GM18505 (cell line): ENCODE data around the gene CASS4.
A peak's percentile ranks its signal among the peaks of the same experiment; 100 is the strongest.

Source experiments
- ATAC-seq: cut with Tn5 transposase; IDR thresholded peaks from one replicate; pipeline ENCODE4 v1.9.1; 2021; ENCODE audit not compliant: unreplicated experiment
- POLR2A ChIP-seq: IDR thresholded peaks from 4 replicates; pipeline ENCODE4 v1.6.1; 2011; ENCODE audit warnings: borderline replicate concordance; ENCODE audit not compliant: insufficient read depth, insufficient read length; ENCODE audit errors: extremely low read depth

Gene CASS4

GRCh38 chr20:56460459-56460858 lies 48.4 kb downstream of the CASS4 start:
- no peak for ATAC-seq
- no peak for TF ChIP-seq POLR2A

- TF ChIP-seq POLR2A: no peak
- no peak for ATAC-seq
Measured at GRCh38 chr20:56461576-56461975, 49.5 kb downstream of the CASS4 start.

GRCh38 chr20:56463428-56463827 lies 51.4 kb downstream of the CASS4 start:
- no peak for TF ChIP-seq POLR2A
- no peak for ATAC-seq

GRCh38 chr20:56465997-56466396 lies 53.9 kb downstream of the CASS4 start:
- no peak for TF ChIP-seq POLR2A
- ATAC-seq: peak; percentile 30

GRCh38 chr20:56467968-56468315 lies 55.9 kb downstream of the CASS4 start:
- ATAC-seq: no peak
- no peak for TF ChIP-seq POLR2A

- TF ChIP-seq POLR2A: peak; percentile 87
- peak; percentile 99 for ATAC-seq
Measured at GRCh38 chr20:56468316-56469076, 56.4 kb downstream of the CASS4 start, which contains the start of gene RTF2. RTF2 (plus strand) TSS chr20:56468627; CDS start chr20:56468698, 71 bp downstream.

GRCh38 chr20:56469077-56469449 lies 57.0 kb downstream of the CASS4 start:
- no peak for TF ChIP-seq POLR2A
- no peak for ATAC-seq

- no peak for ATAC-seq
- no peak for TF ChIP-seq POLR2A
Measured at GRCh38 chr20:56483970-56484369, 71.9 kb downstream of the CASS4 start.

GRCh38 chr20:56487216-56487615 lies 75.2 kb downstream of the CASS4 start:
- no peak for TF ChIP-seq POLR2A
- no peak for ATAC-seq

- no peak for ATAC-seq
- no peak for TF ChIP-seq POLR2A
Measured at GRCh38 chr20:56488566-56488965, 76.5 kb downstream of the CASS4 start.

- TF ChIP-seq POLR2A: no peak
- ATAC-seq: no peak
Measured at GRCh38 chr20:56501116-56501515, 89.1 kb downstream of the CASS4 start.

GRCh38 chr20:56503916-56504315 lies 91.9 kb downstream of the CASS4 start:
- ATAC-seq: no peak

GRCh38 chr20:56504373-56505005 lies 92.4 kb downstream of the CASS4 start:
- no peak for ATAC-seq
- no peak for TF ChIP-seq POLR2A

More at GRCh38 chr20:56503916-56504315, 91.9 kb downstream of the CASS4 start:
- no peak for TF ChIP-seq POLR2A

- no peak for ATAC-seq
- no peak for TF ChIP-seq POLR2A
Measured at GRCh38 chr20:56506103-56506502, 94.0 kb downstream of the CASS4 start.
